Thoracic aorta (tissue), 2 donors: ENCODE data around the gene MYADML2. TPM values are rescaled to one million over a fixed set of nuclear protein-coding genes. Genes with fewer than 3 reads are reported as not detected.

ENCODE experiments used
- ATAC-seq: fragments of 150-250 bp; one replicate; pipeline ENCODE4 v1.8.0; 2017; ENCODE audit warnings: low read depth; ENCODE audit not compliant: insufficient number of reproducible peaks, low FRiP score
- DNase-seq: peaks from one replicate; pipeline ENCODE4 v3.0.0-alpha.2; 2020; ENCODE audit warnings: low spot score
- H3K27ac ChIP-seq, 2 donors: fragments of 200-600 bp; sonication (generic); 1 replicate in 1 of 2; 2 replicates in 1 of 2; pipeline ENCODE4 v1.5.1; 2016; ENCODE audit warnings: mild to moderate bottlenecking in 2 of 2, moderate library complexity in 2 of 2
- H3K27me3 ChIP-seq: fragments of 200-600 bp; sonication (generic); replicated peaks from 2 replicates; pipeline ENCODE4 v1.6.0; 2016; ENCODE audit warnings: mild to moderate bottlenecking; ENCODE audit not compliant: insufficient read depth
- H3K36me3 ChIP-seq: fragments of 200-600 bp; sonication (generic); one replicate; pipeline ENCODE4 v1.5.1; 2016
- H3K4me1 ChIP-seq, 2 donors: fragments of 200-600 bp; sonication (generic); 1 replicate in 1 of 2; 2 replicates in 1 of 2; pipeline versions ENCODE4 v1.5.1 to v1.6.0; 2016; ENCODE audit warnings: low read depth in 2 of 2, mild to moderate bottlenecking in 1 of 2; ENCODE audit not compliant: control insufficient read depth in 1 of 2
- H3K4me3 ChIP-seq: fragments of 200-600 bp; sonication (generic); 2 replicates; pipeline ENCODE4 v1.5.1; 2016; ENCODE audit warnings: mild to moderate bottlenecking
- H3K9me3 ChIP-seq: fragments of 200-600 bp; sonication (generic); 2 replicates; pipeline ENCODE4 v1.5.1; 2016
- CTCF ChIP-seq: fragments of 200-600 bp; sonication (generic); IDR thresholded peaks from one replicate; pipeline ENCODE4 v1.5.1; 2019; ENCODE audit warnings: antibody characterized with exemption
- total RNA-seq, 2 donors: library from RNA; depleted of rRNA; stranded (reverse); fragments of >200 nt; gene quantifications; one replicate each; pipeline versions ENCODE4 v1.1.0 to v1.2.3, GENCODE V29; 2016

The MYADML2 gene
- total RNA-seq, 2 donors from 2014 or later, result not detected

DNA sequence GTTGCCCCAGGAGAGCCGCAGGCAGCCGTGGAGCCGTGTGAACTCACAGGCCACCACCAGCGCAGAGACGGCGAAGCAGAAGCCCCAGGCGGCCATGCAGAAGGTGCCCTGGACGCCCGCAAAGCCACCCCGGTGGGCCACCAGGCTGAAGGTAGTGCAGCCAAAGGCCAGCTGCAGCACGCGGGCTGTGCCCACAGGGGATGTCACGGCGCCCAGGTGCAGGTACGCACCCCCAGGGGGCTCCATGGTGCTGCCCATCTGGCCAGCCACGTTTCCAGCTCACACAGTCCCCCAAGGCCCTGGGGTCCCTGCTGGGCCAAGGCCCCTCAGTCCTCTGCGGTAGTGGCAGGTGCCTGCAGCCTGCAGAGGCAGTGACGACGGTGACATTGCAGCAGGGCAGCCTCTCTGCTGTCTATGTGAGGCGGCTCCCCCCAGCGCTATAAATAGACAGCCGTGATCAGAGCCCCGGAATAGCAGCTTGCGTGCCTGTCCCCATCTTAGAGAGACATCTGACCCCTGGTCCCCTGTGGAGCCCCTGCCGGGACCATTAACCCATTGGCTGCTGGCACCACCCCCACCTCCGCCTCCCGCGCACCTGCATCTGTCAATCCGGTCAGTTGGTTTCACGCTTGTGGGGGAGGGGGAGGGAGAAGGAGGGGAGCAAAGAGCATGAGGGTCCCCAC lies 5.4 kb downstream of the MYADML2 start:
- H3K27ac ChIP-seq, result no peak overlapping the region
- ATAC-seq (no peak), DNase-seq (no peak)
- H3K4me1 ChIP-seq, result peaks cover 3 to 28% of the 10 kb centered on the region in 2 donors
- H3K4me3 ChIP-seq, result no peak overlapping the region
- no peak for TF ChIP-seq CTCF
- no peaks in the 10 kb centered on the region for H3K36me3 ChIP-seq
- H3K9me3 ChIP-seq, result no peaks in the 10 kb centered on the region
- no peaks in the 10 kb centered on the region for H3K27me3 ChIP-seq

DNA sequence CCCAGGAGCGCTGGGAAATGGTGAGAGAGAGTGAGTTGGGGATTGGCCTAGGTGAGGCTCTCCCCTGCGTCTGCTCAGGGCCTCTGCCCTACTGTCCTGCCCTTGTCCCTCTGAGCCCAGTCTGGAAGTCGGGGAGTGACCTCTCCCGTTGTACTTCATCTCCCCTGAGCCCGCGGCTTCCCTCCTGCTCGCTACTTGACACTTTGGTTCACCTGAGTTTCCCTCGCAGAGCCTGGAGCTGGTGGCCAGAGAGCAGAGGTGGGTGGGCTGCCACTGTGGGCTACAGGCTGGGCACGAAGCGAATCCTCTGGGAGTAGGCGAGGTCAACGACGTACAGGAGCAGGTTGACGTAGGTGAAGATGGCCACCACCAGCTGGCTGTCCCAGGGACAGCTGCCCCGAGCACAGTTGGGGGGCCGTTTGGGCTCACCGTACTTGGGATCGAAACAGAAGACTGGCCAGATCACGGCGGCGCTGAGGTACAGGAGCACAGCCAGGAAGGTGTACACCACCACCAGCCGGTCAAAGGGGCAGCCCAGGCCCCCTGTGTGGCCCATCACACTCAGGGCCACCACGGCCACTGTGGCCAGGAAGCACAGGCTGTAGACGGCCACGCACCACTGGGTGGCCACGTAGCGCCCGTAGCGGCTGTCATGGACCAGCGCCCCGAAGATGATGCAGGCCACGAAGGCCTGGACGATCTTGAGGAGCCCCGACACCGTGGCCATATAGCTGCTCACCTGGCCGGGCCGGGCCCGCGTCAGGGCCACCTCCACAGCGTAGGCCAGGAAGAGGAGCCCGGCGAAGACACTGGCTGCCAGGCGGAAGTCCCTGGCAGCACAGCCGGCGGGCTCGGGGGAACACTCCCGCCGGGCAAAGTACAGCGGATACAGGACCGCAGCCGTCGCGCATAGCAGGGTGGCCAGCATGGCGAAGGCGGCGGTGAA lies 6.2 kb downstream of the MYADML2 start:
- no peak for TF ChIP-seq CTCF
- ATAC-seq, result no peak
- peaks cover 3 to 30% of the 10 kb centered on the region in 2 donors for H3K4me1 ChIP-seq
- no peak for DNase-seq
- no peak overlapping the region for H3K27ac ChIP-seq
- H3K27me3 ChIP-seq, result no peaks in the 10 kb centered on the region
- H3K36me3 ChIP-seq, result no peaks in the 10 kb centered on the region
- H3K9me3 ChIP-seq, result no peaks in the 10 kb centered on the region
- no peak overlapping the region for H3K4me3 ChIP-seq

DNA sequence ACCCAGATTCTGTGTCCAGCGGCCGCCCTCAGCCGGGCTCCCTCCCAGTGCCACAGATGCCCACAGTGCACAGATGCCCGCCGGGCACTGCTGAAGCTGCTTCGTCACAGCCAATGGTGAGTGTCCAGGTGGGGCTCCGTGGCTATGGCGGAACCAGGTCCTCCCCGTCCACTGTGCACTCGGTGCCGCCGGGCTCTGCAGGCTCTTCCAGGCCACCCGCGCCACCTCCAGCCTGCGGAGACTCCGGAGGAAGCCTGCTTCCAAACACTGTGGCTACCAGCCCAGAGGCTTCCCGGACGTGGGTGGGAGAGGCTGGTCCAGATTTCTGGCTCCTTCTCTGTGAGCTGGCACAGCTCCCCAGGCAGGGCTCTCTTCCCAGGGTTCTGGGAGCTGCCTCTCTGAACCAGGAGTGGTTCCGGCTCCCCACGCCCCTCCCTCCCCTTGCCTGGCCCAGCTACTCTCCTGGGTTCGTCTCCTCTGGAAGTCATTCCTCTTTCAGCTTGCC lies 7.1 kb downstream of the MYADML2 start:
- no peak overlapping the region for H3K27ac ChIP-seq
- H3K4me1 ChIP-seq, result peaks cover 3 to 30% of the 10 kb centered on the region in 2 donors
- no peaks in the 10 kb centered on the region for H3K36me3 ChIP-seq
- no peaks in the 10 kb centered on the region for H3K9me3 ChIP-seq
- H3K4me3 ChIP-seq, result peak overlapping the region; percentile 46
- DNase-seq (no peak), ATAC-seq (no peak)
- TF ChIP-seq CTCF, result no peak
- no peaks in the 10 kb centered on the region for H3K27me3 ChIP-seq

DNA sequence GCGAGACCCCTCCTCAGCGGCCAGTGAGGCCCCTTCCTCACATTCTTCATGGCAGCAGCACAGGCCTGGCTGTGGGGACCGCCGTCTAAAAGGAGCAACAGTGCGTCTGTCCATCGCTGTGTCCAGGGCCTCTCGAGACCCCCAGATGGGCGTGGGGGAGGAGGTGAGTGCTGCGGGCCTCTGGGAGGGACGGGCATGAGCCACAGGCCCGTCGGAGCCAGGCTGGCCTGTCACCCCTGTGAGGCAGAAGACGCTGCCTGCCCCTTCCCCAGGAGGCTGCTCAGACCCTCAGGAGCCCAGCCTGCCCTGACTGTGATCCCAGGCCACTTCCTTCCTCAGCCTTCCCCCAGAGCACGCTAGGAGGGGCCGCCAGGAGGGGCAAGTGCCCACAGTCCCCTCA lies 7.8 kb downstream of the MYADML2 start:
- no peak for TF ChIP-seq CTCF
- Histone ChIP-seq H3K36me3 (no peaks in the 10 kb centered on the region), H3K27me3 (no peaks in the 10 kb centered on the region), H3K27ac (no peak overlapping the region), H3K4me3 (no peak overlapping the region), H3K4me1 (peaks cover 3 to 30% of the 10 kb centered on the region in 2 donors), H3K9me3 (no peaks in the 10 kb centered on the region)
- no peak for ATAC-seq
- no peak for DNase-seq

DNA sequence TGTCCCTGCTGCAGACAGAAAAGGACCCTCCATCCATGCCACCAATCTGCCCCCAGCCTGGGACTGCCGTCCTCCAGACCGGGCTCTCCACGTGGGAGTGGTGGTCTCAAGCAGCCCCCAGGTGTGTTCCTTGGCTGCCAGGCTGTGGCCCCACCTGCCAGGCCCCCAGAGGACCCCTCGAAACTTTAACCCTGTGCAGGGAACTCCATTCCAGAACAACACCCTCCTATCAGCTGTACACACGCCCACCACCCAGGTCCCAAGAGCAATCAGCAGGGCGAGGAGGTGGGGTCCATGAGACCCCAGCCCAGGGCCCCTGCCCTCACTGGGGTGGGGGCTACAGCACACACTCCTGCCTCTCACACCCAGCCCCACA lies 11.3 kb downstream of the MYADML2 start:
- ATAC-seq, result no peak
- no peaks in the 10 kb centered on the region for H3K9me3 ChIP-seq
- no peak overlapping the region for H3K27ac ChIP-seq
- no peaks in the 10 kb centered on the region for H3K36me3 ChIP-seq
- peaks cover 3 to 30% of the 10 kb centered on the region in 2 donors for H3K4me1 ChIP-seq
- no peak for DNase-seq
- TF ChIP-seq CTCF, result no peak
- no peak overlapping the region for H3K4me3 ChIP-seq
- H3K27me3 ChIP-seq, result no peaks in the 10 kb centered on the region
